Left kidney (tissue), 2 donors: Measurements from ENCODE around the gene NLK. TPM values are rescaled to one million over a fixed set of nuclear protein-coding genes. Genes with fewer than 3 reads are reported as not detected.
"Not testable (repeated sequence)": the region's sequence is repeated elsewhere in the genome, so short reads cannot be mapped to it uniquely, and the experiment has no call there.

Experiments
- DNase-seq: peaks from one replicate; pipeline ENCODE4 v3.0.0-alpha.2; 2013
- polyA plus RNA-seq: library from polyadenylated mRNA; unstranded; fragments of 120-200 nt; gene quantifications from one replicate; pipeline ENCODE4 v1.2.1, GENCODE V29; 2013; ENCODE audit not compliant: insufficient read length

Gene NLK
- polyA plus RNA-seq, 1 donor, result 55.4 TPM

GRCh38 chr17:28231624-28232023, 189.1 kb downstream of the NLK start:
- not testable (repeated sequence) for DNase-seq

- not testable (repeated sequence) for DNase-seq
Observed at GRCh38 chr17:28232966-28233870, 190.7 kb downstream of the NLK start.

GRCh38 chr17:28233872-28234856, 191.7 kb downstream of the NLK start:
- peak; percentile 60 for DNase-seq

DNA sequence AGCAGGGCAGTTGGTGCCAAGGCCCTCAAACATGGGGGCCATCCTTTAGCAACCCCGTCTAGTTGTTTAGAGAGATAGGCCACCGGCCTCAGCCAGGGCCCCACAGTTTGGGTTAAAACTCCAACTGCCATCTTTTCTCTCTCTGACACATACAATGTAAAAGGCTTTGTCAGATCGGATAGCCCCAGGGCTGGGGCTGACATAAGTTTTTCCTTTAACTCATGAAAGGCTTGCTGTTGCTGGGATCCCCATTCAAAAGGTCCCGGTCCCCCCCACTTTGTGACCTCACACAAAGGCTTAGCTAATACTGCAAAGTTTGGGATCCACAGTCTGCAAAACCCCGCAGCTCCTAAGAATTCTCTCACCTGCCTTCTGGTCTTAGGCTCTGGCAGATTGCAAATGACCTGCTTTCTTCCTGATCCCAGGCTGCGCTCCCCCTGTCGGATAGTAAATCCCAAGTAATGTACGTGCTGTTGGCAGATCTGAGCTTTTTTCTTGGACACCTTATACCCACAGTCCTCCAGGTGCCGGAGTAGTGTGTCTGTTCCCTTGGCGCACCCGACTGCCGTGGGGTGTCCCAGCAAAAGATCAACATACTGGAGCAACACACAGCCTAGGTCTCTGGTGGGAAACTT, 192.7 kb downstream of the NLK start:
- DNase-seq, result not testable (repeated sequence)

- DNase-seq, result not testable (repeated sequence)
Observed at GRCh38 chr17:28236033-28236653, 193.7 kb downstream of the NLK start.

- not testable (repeated sequence) for DNase-seq
Observed at GRCh38 chr17:28238547-28239270, 196.2 kb downstream of the NLK start.

GRCh38 chr17:28239271-28239624, 196.8 kb downstream of the NLK start:
- DNase-seq, result no peak

- no peak for DNase-seq
Observed at GRCh38 chr17:28240688-28241340, 198.3 kb downstream of the NLK start.

DNA sequence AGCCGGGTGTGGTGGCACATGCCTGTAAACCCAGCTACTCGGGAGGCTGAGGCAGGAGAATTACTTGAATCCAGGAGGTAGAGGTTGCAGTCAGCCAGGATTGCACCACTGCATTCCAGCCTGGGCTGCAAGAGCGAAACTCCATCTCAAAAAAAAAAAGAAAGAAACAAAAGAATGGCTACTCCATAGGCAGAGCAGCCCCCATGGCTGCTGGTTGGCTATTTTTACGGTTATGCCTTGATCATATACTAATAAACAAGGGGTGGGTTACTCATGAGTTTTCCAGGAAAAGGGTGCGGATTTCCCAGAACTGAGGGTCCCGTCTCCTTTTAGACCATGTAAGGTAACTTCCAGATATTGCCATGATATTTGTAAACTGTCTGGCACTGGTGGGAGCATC, 200.3 kb downstream of the NLK start:
- DNase-seq, result no peak

DNA sequence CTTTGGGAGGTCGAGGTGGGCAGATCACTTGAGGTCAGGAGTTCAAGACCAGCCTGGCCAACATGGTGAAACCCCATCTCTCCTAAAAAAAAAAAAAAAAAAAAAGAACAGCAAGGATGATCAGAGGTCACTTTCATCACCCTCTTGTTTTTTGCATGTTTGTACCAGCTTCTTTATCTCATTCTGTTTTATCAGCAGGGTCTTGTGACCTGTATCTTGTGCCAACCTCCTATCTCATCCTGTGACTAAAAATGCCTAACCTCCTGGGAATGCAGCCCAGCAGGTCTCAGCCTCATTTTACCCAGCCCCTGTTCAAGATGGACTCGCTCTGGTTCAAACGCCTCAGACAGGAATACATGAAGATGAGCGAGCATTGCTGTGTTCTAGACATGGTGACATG, 200.8 kb downstream of the NLK start:
- DNase-seq, result not testable (repeated sequence)

DNA sequence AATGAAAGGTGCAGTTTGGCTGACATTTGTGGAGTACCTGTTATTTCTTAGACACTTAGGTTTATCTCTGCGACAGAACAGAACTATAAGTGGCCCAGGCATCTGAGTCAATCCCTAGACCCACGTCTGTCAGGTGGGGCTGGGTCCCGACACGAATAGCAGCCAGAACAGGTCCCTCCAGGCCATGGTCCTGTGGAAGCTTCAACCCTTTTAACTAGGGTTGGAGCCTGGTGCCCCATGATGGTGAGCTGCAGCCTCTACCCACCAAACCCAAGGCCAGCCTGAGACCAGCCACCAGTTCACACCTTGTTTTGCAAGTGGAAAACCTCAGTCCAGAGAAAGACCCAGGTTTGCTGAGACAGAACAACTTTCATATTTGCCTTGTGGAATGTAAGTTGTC, 202.0 kb downstream of the NLK start:
- DNase-seq, result no peak

Other genes starting within 250 kb of the NLK start
- gene NOS2, start 242.1 kb upstream of the NLK start, polyA plus RNA-seq, result 2.2 TPM
- 26.5 TPM for gene LYRM9, start 149.3 kb upstream of the NLK start, polyA plus RNA-seq